Stimulated activated CD4-positive, alpha-beta T cell treated with anti-CD3 and anti-CD28 coated beads, TNF-alpha, amount 100 ng/mL, for 48 hours (primary cell): ENCODE measurements around the gene AP3D1.

Experiments
- DNase-seq, 3 donors: peaks; one replicate each; pipeline ENCODE4 v3.0.0-alpha.2; 2020; ENCODE audit warnings: low read depth in 3 of 3

The AP3D1 gene

DNA sequence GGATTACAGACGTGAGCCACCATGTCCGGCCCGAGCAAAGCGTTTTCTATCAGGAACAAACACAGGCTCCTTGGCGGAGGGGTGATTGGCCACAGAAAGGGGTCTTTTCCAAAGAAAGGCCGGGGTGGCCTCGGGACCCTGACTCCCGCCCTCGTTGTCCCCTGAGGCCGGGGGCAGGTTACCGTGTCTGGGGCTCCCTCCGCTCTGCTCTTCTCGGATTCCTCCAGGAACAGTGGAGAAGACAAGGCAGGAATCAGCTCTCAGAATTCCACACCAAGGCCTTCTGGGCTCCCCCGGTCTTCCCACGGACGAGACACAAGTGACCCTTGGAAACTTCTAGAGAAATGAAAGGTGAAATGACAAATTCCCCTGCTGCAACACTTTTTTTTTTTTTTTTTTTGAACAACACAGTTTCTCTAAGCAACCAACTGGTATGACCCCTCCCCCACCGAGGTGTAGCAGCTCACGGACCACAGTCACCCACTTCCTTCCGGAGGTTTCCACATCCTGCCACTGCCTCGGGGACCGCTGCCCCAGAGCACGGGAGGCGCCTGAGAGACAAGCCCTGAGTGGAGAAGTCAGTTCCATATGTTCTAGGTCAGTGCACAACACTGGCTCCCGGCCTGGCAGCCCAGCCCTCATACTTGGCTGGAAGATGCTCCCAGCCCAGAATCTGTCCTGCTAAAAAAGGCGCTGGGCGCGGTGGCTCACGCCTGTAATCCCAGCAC, 66.2 kb downstream of the AP3D1 start:
- peak; percentile 89 to 95 (median 92) for DNase-seq

DNA sequence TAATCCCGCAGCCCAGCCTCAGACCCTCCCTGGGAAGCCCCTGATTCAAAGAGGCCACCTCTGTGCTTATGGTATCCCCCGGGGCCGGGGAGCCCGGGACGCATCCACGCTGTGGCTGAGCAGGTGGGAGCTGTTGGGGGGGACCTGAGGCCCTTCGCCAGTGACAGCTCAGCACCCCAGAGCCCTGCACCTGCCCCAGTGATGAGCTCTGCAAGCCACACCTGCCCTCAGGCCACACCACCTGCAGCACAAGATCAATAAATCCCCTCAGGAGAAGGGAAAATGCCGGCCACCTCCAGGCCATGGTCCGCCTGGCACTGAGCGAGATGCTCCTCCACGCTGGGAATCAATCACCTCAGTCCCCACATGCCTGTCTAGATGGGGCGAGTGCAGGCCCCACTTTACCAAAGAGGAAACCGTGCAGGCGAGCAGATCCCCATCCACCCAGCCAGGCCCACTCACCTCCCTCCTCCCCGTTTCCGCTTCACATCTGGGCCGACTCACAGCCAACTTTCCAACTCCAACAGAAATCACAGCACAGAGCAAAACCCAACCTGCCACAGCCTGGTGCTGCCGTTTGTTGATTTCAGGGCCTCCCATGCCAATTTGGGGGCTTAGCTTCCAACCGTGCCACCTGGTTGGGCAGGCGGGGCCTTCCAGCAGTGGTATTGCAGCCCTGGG, 68.1 kb downstream of the AP3D1 start:
- DNase-seq = peak in 1 of 3 donors; percentile 44

DNA sequence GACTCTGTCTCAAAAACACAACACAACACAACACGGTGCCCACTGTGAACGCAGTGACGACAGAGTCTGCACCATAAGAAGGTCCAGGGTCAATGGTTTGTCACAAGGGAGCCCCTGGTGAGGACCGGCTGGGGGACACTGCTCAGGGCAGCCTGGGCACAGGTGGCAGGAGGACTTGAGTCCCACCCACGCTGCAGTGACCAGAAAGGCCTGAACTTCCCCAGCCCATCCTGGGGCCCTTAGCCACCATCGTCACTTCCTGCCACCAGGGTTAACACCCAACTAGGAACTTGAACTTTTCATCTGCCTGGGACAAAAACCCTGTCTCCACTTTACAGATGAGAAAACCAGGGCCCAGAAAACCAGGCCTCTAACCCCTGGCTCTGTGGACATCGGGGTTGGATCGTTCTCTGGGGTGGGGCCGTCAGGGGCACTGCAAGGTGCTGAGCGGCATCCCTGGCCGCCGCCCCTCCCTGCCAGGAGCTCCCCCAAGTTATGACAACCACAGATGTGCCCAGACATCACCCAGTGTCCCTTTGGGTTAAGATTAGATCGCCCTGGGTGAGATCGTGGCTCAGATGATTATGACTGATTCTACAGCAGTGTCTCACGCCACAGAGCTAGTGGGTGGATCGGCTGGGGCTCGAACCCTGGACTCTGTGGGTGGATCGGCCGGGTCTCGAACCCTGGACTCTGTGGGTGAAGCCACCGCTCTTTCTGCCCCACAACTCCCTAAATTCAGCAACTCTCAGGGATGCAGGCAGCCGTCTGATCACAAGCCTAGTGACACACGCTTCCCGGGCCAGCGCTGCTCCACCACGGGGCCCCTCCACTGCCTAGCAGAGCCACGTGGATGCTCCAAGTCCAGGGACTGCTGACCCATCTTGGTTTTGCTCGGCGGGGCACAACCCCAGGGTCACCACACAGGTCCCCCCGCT, 69.2 kb downstream of the AP3D1 start:
- DNase-seq = no peak

DNA sequence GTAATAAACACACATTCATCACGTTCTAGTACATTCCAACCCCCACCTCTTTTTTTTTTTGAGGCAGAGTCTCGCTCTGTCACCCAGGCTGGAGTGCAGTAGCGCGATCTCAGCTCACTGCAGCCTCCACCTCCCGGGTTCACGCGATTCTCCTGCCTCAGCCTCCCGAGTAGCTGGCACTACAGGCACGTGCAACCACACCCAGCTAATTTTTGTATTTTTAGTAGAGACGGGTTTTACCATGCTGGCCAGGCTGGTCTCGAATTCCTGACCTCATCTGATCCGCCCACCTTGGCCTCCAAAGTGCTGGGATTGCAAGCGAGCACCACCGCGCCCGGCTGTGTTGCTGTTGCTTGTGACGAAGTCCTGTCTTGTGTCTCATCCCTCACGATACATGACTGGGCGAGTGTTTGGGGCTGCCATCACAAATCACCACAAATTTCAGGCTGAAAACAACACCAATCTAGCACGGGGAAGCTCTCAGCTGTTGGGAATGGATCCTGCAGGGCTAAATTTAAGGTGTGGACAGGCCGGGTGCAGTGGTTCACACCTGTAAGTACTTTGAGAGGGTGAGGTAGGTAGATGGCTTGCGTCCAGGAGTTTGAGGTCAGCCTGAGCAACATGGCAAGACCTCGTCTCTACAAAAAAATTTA, 70.9 kb downstream of the AP3D1 start:
- no peak for DNase-seq

DNA sequence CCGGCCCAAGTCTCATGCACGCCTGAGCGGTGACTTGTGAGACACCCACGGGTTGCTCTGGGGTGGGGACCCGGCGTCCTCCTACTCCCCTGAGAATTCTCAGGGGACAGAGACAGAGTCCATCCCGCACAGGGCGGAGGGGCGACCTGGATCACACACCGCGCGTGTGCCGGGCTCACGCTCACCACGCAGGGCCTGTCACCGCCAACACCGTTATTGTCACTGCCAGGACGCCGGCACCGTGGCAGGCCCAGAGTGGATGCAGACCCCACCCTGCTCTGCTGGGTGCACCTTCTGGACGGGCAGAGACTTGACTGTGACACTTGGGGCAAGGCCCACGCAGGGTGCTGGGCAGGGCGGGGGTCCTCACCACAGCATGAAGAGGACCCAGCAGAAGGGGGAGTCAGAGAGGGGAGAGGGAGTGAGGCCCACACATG, 71.5 kb downstream of the AP3D1 start:
- no peak for DNase-seq

DNA sequence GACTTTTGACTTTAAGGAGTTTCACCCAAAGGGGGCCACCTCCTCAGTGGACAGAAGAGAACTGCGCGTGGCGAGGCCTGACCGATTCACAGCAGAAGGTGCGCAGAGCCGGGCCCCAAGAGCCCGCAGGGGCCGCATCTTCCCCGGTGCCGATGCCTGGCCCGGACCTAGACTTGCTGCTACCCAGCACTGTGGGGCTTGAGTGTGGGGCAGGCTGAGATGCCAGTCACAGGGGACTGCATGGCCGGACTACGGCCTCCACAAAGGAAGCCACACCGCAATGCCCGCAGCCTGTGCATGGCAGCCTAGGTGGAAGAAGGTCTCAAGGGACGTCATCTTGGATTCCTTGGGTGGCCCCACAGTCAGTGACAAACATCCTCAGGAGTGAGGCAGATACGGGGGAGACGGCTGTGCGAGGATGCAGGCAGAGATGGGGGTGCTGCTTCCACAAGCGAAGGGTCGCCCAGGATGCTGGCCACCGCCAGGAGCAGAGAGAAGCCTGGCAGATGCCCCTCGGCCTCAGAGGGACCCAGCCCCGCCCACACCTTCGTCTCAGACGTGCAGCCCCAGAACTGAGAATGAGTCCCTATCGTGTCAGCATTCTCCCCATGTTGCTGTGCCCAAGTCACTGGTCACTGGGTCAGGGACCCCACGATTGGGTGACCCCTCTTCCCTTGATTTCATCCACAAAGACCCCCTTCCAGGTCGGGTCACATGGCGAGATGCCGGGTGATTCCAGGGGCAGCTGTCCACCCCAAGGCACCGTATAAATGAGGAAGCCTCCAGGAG, 72.1 kb downstream of the AP3D1 start:
- DNase-seq = no peak

DNA sequence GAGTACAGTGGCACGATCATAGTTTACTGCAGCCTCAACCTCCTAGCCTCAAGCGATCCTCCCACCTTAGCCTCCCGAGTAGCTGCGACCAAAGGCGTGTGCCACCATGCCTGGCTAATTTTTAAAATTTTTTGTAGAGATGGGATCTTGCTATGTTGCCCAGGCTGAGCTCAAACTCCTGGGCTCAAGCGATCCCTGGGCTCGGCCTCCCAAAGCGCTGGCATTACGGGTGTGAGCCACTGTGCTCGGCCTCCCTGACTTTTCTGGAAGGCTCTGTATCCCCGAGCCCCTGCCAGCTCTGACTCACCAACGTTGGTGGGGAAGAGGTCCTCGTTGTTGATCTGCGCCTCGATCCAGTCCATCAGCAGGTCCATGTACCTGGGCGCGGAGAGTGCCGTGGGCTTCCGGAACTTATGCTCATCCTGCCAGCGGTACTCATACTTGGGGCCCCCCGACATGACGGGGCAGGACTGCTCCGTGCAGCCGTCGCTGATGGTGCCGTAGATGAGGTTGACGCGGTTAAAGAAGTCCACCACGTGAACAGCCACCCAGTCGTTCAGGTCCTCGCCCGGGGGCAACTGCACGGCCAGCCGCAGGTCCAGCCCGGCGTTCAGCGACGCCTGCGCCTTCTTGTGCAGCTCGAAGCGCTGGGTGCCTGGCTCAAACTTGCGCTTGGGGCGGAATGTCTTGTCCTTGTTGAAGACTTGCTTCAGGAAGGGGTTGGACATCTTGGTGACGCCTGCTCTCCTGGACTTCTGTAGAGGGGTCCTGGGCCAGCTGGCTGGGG, 73.3 kb downstream of the AP3D1 start:
- DNase-seq = no peak

DNA sequence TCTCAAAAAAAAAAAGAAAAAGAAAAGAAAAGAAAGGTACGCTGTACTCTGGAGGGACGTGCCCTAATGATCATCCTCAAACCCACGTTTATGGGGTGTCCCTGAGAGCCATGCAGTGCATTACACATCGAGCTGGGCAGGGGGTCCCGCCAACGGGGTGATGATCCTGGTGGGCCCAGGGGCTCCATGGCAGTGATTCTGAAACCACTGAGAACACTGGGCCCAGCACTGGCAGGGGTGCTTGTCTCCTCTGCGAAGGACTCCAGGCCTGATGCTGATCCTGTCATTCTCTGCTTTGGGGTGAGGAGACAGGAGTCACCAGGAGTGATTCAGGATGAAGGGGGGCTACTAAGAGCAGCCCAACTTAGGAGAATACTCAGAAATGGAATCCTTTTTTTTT, 74.0 kb downstream of the AP3D1 start:
- no peak for DNase-seq

DNA sequence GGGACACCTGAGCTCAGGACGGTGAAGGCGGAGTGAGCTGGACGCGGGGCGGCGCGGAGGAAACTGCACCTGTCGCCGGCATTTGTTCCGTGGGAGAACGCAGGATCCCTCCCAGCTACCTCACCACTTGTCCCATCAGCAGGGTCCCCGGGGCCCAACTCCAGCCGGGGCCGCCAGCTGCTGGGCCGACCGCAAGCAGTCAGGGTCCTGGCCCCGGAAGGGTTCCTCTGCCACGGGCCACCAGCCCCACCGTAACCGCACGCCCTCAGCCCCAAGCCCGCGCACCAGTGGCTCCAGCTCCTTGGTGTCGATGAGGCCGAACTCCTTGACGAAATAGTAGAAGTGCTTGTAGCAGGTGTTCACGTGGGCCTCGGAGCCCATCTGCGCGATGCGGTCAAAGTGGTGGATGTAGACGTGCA, 74.8 kb downstream of the AP3D1 start:
- no peak for DNase-seq

DNA sequence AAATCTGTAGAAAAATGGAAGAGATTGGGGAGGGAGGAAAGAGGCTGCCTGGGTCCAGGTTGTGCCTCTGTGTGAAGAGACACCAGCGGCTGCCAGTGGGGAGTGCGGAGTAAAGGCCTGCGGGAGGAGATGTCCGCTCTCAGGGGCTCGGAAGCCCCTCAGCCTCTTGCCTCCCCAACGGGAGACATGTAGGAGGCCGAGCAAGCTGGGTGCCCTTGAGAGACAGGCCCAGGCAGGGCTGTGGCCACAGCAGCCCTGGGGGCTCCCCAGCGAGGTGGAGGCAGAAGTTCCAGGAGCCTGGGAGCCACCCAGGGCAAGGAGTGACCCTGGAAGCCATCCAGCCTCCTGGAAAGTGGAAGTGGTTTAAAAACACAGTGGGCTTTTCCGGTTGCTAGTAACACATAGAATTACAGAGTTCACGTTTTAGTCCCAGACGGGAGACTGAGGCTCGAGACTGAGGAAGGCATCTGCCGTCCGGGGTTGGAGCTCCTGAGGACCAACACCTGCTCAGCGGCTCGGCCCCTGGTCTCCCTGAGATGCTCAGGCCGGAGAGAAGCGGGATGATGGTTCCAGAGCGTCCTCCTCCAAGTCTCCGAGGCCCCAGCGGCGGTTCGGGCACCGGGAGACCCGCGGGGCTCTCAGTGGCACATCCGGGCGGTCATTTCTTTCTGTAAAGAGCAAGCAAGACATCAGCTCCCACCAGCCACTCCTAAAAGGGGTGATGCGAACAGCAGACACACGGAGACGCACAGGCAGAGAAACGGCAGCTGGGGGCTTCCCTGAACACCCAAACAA, 78.4 kb downstream of the AP3D1 start:
- DNase-seq = no peak

DNA sequence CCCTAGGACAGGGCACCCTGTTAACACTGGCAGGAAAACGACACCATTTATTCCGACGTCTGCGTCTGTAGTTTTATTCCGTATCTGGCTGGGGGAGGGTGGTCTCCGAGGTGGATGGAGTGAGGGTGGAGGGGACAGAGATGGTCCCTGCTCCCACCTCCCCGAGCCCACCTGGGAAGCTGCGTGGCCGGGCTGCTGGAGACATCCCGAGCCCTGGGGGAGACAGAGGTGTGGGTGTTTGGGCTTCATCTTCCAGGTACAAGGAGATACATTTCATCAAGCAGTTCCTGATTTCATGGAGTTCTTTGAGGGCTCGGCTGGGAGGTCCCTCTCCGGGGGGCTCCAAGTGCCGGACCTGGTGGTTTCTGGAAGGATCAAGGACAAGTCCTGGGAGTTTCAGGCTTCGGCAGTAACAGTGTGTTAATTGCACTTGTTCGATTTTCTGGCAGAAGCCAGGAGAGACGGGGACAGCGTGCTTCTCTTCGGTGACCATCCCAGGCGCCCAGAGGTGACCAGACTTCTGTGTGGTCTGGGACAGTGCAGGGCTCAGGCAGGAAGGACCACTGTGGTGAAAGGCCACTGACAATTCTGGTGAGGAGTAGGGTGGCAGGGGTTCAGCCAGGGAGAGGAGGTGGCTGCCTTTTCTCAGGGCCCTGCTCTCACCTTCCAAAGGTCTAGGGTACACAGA, 80.2 kb downstream of the AP3D1 start:
- DNase-seq = no peak

DNA sequence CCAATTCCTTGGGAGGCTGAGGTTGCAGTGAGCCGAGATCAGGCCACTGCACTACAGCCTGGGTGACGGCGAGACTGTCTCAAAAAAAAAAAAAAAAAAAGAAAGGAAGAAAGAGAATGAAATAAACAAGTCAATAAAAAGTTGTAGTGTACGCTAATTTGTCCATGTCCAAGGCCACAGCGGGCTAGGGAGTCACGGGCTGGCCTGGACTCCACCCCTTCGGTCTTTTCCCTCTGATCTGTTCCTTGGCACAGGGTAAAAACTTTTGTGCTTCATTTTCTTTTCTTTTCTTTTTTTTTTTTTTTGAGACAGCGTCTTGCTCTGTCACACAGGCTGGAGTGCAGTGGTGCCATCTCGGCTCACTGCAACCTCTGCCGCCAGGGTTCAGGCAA, 80.9 kb downstream of the AP3D1 start:
- DNase-seq = no peak

DNA sequence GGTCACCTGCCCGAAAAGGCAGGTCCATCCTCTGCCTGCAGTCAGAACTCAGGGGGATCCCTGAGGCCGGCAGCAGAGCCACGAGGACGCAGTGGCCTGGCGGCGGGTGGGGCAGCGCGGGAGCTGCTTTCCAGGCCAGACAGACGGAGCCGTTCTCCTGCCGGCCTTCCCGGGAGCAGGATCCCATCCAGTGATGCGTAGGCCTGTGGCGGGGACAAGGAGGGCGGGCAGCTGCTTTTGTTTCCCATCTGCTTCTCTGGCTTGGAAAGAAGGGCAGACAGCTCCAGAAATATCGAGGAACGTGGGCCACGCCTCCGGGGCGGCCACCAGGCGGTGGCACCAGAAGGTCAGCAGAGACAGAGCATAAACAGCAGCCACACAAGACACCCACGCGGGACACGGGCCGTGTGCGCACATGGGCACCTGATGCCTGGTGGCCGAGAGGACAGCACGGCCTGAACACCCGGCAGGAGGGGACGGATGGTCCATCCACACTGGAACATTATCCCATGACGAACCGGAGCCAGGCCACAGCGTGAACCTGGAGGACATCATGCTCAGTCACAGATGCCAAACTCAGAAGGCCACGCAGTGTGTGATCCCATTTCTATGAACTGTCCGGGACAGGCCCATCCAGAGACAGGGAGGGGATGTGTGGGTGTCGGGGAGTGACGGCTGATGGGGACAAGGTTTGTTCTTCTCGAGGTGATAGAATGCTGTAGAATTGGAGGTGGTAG, 86.4 kb downstream of the AP3D1 start:
- DNase-seq = no peak

DNA sequence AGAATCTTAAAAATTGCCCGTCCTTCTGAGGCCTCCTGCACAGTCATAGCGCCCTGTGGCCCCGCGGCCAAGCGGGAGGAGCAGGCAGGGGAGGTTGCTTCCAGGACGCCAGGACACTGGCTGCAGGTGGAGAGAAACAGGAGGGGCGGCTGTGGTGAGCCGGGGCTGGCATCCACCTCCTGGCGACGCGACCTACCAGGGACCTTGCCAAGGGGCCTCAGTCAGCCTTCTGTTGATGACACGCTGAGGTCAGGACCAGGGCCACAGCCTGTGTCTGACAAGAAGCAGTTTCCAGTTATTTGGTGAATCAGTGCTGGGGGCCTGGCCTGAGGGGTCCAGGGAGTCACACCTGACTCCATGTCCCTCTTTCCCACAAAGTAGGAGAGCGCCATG, 87.0 kb downstream of the AP3D1 start:
- DNase-seq = no peak

DNA sequence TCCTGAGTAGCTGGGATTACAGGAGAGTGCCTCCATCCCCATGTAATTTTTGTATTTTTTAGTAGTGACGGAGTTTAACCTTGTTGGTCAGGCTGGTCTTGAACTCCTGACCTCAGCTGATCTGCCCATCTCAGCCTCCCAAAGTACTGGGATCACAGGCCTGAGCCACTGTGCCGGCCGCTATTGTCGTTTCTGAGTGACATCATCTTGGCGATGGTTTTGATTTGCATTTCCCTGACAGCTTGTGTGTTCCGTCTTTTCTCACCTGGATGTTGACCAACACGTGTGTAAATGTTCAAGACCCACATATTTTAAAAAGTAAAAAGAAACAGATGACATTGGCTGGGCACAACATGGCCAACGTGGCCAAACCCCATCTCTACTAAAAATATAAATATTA, 87.5 kb downstream of the AP3D1 start:
- no peak for DNase-seq

DNA sequence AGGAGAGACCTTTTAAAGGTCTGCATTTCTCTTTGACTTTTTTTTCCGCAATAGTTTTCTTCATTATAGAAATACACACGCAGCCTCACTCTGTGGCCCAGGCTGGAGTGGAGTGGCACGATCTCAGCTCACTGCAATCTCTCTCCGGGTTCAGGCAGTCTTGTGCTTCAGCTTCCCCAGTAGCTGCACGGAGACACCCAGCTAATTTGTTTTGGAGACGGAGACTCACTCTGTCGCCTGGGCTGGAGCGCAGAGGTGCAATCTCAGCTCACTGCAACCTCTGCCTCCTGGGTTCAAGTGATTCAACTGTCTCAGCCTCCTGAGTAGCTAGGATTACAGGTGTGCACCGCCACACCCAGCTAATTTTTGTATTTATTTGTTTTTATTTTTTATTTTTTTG, 88.6 kb downstream of the AP3D1 start:
- no peak for DNase-seq

DNA sequence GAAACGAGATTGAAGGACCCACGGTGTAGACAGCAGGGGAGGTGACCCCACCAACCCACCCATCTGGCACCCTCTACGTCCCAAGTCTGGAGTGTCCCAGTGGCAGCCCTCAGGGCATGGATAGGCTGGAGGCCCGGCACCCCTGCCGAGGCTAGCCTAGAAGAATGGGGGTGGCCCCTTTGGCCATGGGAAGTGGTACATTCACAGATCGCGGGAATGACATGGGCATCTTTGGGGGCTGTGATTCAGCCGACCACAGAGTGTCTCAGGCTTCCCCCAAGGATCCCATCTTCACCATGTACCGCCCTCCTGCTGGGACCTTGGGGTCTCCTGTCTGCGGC, 89.0 kb downstream of the AP3D1 start:
- DNase-seq = no peak
